Measurements from ENCODE around the gene ABCA13.

DNA sequence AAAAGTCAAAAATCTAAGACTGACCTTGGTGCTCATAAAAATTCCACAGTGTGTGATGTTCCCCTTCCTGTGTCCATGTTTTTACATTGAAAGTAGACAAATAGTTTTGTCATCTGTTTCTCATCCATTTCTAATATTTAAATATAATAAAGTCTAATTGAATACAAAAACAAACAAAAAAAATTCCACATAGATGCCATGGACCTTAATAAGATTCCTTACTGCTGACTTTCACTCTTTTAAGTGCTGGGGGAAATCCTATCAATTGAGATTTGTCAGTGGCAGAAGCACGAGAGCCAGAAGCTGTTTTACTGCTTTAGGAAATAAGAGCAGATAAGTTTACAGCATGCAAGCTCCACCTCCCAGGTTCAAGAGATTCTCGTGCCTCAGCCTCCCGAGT lies 310.0 kb downstream of the ABCA13 start:
- TF ChIP-seq EP300 (IDR thresholded peaks at IDR 0.05; ENCODE audit: low read depth) = no peak
- no peak for TF ChIP-seq POLR2A (IDR thresholded peaks at IDR 0.05)
- no peak for TF ChIP-seq CTCF (IDR thresholded peaks at IDR 0.05)
- TF ChIP-seq POLR2AphosphoS5 (IDR thresholded peaks at IDR 0.05) = no peak
